H9 (cell line): ENCODE measurements around the gene RPP30. TPM values are rescaled to one million over a fixed set of nuclear protein-coding genes. Genes with fewer than 3 reads are reported as not detected.

Source experiments
- DNase-seq: peaks from one replicate; pipeline ENCODE4 v3.0.0-alpha.2; 2017
- H2AFZ ChIP-seq: one replicate; pipeline ENCODE4 v1.6.1; 2013; ENCODE audit warnings: mild to moderate bottlenecking, low read length, control low read depth, moderate library complexity
- H2AK5ac ChIP-seq: 2 replicates; pipeline ENCODE4 v1.6.1; 2013; ENCODE audit warnings: low read length, control low read depth, mixed read lengths; ENCODE audit not compliant: insufficient read length
- H2BK120ac ChIP-seq: one replicate; pipeline ENCODE4 v1.6.1; 2013; ENCODE audit warnings: low read depth, mild to moderate bottlenecking, low read length, control low read depth, inconsistent platforms; ENCODE audit not compliant: poor library complexity, severe bottlenecking
- H2BK12ac ChIP-seq: 2 replicates; pipeline ENCODE4 v1.6.1; 2013; ENCODE audit warnings: low read length, control low read depth, mixed read lengths, low read depth; ENCODE audit not compliant: insufficient read length
- H2BK15ac ChIP-seq: 2 replicates; pipeline ENCODE4 v1.6.1; 2013; ENCODE audit warnings: low read depth, low read length, control low read depth
- H2BK20ac ChIP-seq: one replicate; pipeline ENCODE4 v1.6.1; 2013; ENCODE audit warnings: low read depth, mild to moderate bottlenecking, low read length, control low read depth, inconsistent platforms; ENCODE audit not compliant: poor library complexity, severe bottlenecking
- H2BK5ac ChIP-seq: 2 replicates; pipeline ENCODE4 v1.6.1; 2013; ENCODE audit warnings: low read length, control low read depth, mixed read lengths; ENCODE audit not compliant: insufficient read length
- H3K14ac ChIP-seq: 2 replicates; pipeline ENCODE4 v1.6.1; 2013; ENCODE audit warnings: low read length, control low read depth; ENCODE audit not compliant: insufficient read depth
- H3K18ac ChIP-seq: 2 replicates; pipeline ENCODE4 v1.6.1; 2013; ENCODE audit warnings: low read depth, mild to moderate bottlenecking, mixed read lengths, low read length, control low read depth; ENCODE audit not compliant: insufficient read length
- H3K23ac ChIP-seq: 2 replicates; pipeline ENCODE4 v1.6.1; 2013; ENCODE audit warnings: low read length, control low read depth, mixed read lengths, low read depth; ENCODE audit not compliant: insufficient read length
- H3K23me2 ChIP-seq: 2 replicates; pipeline ENCODE4 v1.6.1; 2013; ENCODE audit warnings: low read depth, mild to moderate bottlenecking, mixed read lengths, low read length, control low read depth; ENCODE audit not compliant: insufficient read length, poor library complexity, severe bottlenecking
- H3K27ac ChIP-seq: 2 replicates; pipeline ENCODE4 v1.5.1; 2013; ENCODE audit warnings: low read length, control low read depth, mixed read lengths, low read depth; ENCODE audit not compliant: insufficient read length
- H3K27me3 ChIP-seq: 2 replicates; pipeline ENCODE4 v1.6.1; 2013; ENCODE audit warnings: low read length, control low read depth, inconsistent platforms; ENCODE audit not compliant: insufficient read depth
- H3K4ac ChIP-seq: 2 replicates; pipeline ENCODE4 v1.6.1; 2013; ENCODE audit warnings: low read depth, mild to moderate bottlenecking, control low read depth, inconsistent platforms, low read length, moderate library complexity
- H3K4me1 ChIP-seq: 2 replicates; pipeline ENCODE4 v1.6.1; 2013; ENCODE audit warnings: low read length, control low read depth, inconsistent platforms; ENCODE audit not compliant: insufficient read depth
- H3K4me2 ChIP-seq: 2 replicates; pipeline ENCODE4 v1.6.1; 2013; ENCODE audit warnings: low read length, control low read depth, mixed read lengths; ENCODE audit not compliant: insufficient read length, insufficient read depth
- H3K56ac ChIP-seq: 2 replicates; pipeline ENCODE4 v1.6.1; 2013; ENCODE audit warnings: low read depth, mild to moderate bottlenecking, mixed read lengths, low read length, control low read depth; ENCODE audit not compliant: insufficient read length
- H3K79me1 ChIP-seq: 2 replicates; pipeline ENCODE4 v1.6.1; 2013; ENCODE audit warnings: low read depth, mild to moderate bottlenecking, moderate library complexity, low read length, control low read depth, inconsistent platforms; ENCODE audit not compliant: insufficient read depth, poor library complexity, severe bottlenecking
- H3K79me2 ChIP-seq: 2 replicates; pipeline ENCODE4 v1.6.1; 2013; ENCODE audit warnings: low read length, control low read depth, inconsistent platforms; ENCODE audit not compliant: insufficient read depth
- H3K9ac ChIP-seq: 2 replicates; pipeline ENCODE4 v1.6.1; 2013; ENCODE audit warnings: low read length, control low read depth, mixed read lengths; ENCODE audit not compliant: insufficient read length; ENCODE audit errors: extremely low read depth
- H3K9me3 ChIP-seq: one replicate; pipeline ENCODE4 v1.6.1; 2013; ENCODE audit warnings: low read depth, low read length, inconsistent platforms; ENCODE audit not compliant: control insufficient read depth
- H3T11ph ChIP-seq: one replicate; pipeline ENCODE4 v1.6.1; 2013; ENCODE audit warnings: mild to moderate bottlenecking, low read length, control low read depth, inconsistent platforms
- H4K20me1 ChIP-seq: one replicate; pipeline ENCODE4 v1.6.1; 2013; ENCODE audit not compliant: control insufficient read depth, insufficient read length, insufficient read depth
- H4K5ac ChIP-seq: 2 replicates; pipeline ENCODE4 v1.6.1; 2013; ENCODE audit warnings: low read depth, mild to moderate bottlenecking, mixed read lengths, low read length, control low read depth; ENCODE audit not compliant: insufficient read length
- H4K8ac ChIP-seq: replicated peaks from 2 replicates; pipeline ENCODE4 v1.6.1; 2013; ENCODE audit warnings: low read length, control low read depth, mixed read lengths, low read depth; ENCODE audit not compliant: insufficient read length
- H4K91ac ChIP-seq: 2 replicates; pipeline ENCODE4 v1.6.1; 2013; ENCODE audit warnings: low read depth, mild to moderate bottlenecking, moderate library complexity, mixed read lengths, low read length, control low read depth; ENCODE audit not compliant: insufficient read length
- H3K27ac Mint-ChIP-seq, 3 experiments: 2 replicates in 2 of 3; 3 replicates in 1 of 3; pipeline ENCODE4 v1.8.0; 2020 to 2021; ENCODE audit warnings: mixed read lengths in 3 of 3, mild to moderate bottlenecking in 1 of 3, moderate library complexity in 1 of 3
- H3K27me3 Mint-ChIP-seq: 2 replicates; pipeline ENCODE4 v1.8.0; 2021; ENCODE audit warnings: low read depth, mild to moderate bottlenecking, moderate library complexity, mixed read lengths
- H3K36me3 Mint-ChIP-seq, 3 experiments: 2 replicates in 2 of 3; 3 replicates in 1 of 3; pipeline ENCODE4 v1.8.0; 2020 to 2021; ENCODE audit warnings: low read depth in 3 of 3, mixed read lengths in 3 of 3; ENCODE audit not compliant: insufficient read depth in 1 of 3
- H3K4me1 Mint-ChIP-seq, 2 experiments: 2 replicates each; pipeline ENCODE4 v1.8.0; 2020; ENCODE audit warnings: mixed read lengths in 2 of 2
- H3K4me3 Mint-ChIP-seq, 2 experiments: 2 replicates in 1 of 2; 3 replicates in 1 of 2; pipeline ENCODE4 v1.8.0; 2020 to 2021; ENCODE audit warnings: mild to moderate bottlenecking in 2 of 2, mixed read lengths in 2 of 2, moderate library complexity in 1 of 2
- H3K9me3 Mint-ChIP-seq, 2 experiments: 2 replicates in 1 of 2; 3 replicates in 1 of 2; pipeline ENCODE4 v1.8.0; 2020; ENCODE audit warnings: mild to moderate bottlenecking in 2 of 2, mixed read lengths in 2 of 2, moderate library complexity in 1 of 2
- WGBS: extraction: QIAGEN DNeasy Blood & Tissue Kit; methylation state at CpG from one replicate; pipeline ENCODE4 v1.1.7; 2013; ENCODE audit warnings: missing lambda C conversion rate, low lambda C conversion rate, mixed read lengths; ENCODE audit not compliant: insufficient read length; ENCODE audit errors: extremely low coverage; 5-methylcytosine and 5-hydroxymethylcytosine counted together
- total RNA-seq: library from RNA; stranded (reverse); gene quantifications from 2 replicates; pipeline ENCODE4 v1.2.1, GENCODE V29; 2021
- TF ChIP-seq, protein P1 (sequence below): fragments of 200-600 bp; sonication (generic); conservative IDR thresholded peaks from 3 replicates; pipeline ENCODE4 v1.8.0; 2021; ENCODE audit warnings: antibody characterized with exemption, mild to moderate bottlenecking

The RPP30 gene
- total RNA-seq, 1 experiment from 2014 or later: 77.7 TPM

DNA sequence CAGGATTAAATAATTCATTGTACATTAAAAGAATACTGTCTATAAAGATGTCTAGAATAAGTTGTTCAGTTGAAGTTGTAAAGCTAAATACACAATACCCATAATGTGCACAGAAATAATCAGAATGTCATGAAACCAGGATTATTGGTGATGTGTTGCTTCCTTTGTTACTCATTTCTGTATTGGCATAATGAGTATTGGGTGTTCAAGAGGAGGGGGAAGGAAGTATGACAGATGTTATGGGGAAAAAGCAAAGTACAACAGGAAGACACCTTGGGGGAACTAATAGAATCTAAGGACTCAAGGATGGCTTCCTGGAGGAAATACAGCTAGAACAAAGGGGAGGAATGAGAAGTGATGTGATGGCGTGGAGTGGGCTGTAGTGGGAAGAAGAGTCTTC lies 34.2 kb downstream of the RPP30 start:
- Histone ChIP-seq H3K9ac (no peak overlapping the region), H2BK5ac (no peak overlapping the region), H3K27me3 (no peaks in the 10 kb centered on the region), H2BK120ac (no peak overlapping the region), H3K14ac (no peak overlapping the region), H3K4me2 (no peak overlapping the region), H3K4ac (no peak overlapping the region), H3K56ac (no peak overlapping the region), H3K23ac (no peak overlapping the region), H4K8ac (no peak overlapping the region), H3K23me2 (no peaks in the 10 kb centered on the region), H4K5ac (no peak overlapping the region), H2BK12ac (no peak overlapping the region), H2BK15ac (no peak overlapping the region), H3T11ph (no peak overlapping the region), H3K9me3 (no peaks in the 10 kb centered on the region), H2BK20ac (no peak overlapping the region), H2AK5ac (no peak overlapping the region), H3K4me1 (no peaks in the 10 kb centered on the region), H3K79me2 (no peaks in the 10 kb centered on the region), H3K27ac (no peak overlapping the region), H3K79me1 (no peaks in the 10 kb centered on the region), H3K18ac (no peak overlapping the region), H4K20me1 (no peaks in the 10 kb centered on the region), H4K91ac (no peak overlapping the region), H2AFZ (no peak overlapping the region)
- no peak overlapping the region for H3K27ac Mint-ChIP-seq
- H3K9me3 Mint-ChIP-seq: peaks cover 0 to 5% of the 10 kb centered on the region in 2 experiments; a peak in 2 of 5 replicates
- peaks cover 0 to 21% (median 16%) of the 10 kb centered on the region in 3 experiments; a peak in 5 of 7 replicates for H3K36me3 Mint-ChIP-seq
- no peak for DNase-seq
- peaks cover 13% of the 10 kb centered on the region for H3K27me3 Mint-ChIP-seq
- no peak overlapping the region for H3K4me3 Mint-ChIP-seq
- WGBS: no CpG with 5 or more reads among the region's 1 CpG
- TF ChIP-seq, protein P1, sequence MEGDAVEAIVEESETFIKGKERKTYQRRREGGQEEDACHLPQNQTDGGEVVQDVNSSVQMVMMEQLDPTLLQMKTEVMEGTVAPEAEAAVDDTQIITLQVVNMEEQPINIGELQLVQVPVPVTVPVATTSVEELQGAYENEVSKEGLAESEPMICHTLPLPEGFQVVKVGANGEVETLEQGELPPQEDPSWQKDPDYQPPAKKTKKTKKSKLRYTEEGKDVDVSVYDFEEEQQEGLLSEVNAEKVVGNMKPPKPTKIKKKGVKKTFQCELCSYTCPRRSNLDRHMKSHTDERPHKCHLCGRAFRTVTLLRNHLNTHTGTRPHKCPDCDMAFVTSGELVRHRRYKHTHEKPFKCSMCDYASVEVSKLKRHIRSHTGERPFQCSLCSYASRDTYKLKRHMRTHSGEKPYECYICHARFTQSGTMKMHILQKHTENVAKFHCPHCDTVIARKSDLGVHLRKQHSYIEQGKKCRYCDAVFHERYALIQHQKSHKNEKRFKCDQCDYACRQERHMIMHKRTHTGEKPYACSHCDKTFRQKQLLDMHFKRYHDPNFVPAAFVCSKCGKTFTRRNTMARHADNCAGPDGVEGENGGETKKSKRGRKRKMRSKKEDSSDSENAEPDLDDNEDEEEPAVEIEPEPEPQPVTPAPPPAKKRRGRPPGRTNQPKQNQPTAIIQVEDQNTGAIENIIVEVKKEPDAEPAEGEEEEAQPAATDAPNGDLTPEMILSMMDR: no peak
- no peaks in the 10 kb centered on the region for H3K4me1 Mint-ChIP-seq
